K562 (cell line): ENCODE data around the gene GCKR. TPM values are rescaled to one million over a fixed set of nuclear protein-coding genes. Genes with fewer than 3 reads are reported as not detected.

Experiments
- ATF7 ChIP-seq: fragments of 450-650 bp; IDR thresholded peaks from 2 replicates; pipeline ENCODE4 v1.7.1; 2014; ENCODE audit warnings: mild to moderate bottlenecking, moderate library complexity
- CBX3 ChIP-seq, 2 experiments: IDR thresholded peaks; 1 replicate in 1 of 2; 2 replicates in 1 of 2; pipeline ENCODE4 v1.6.1; 2012; ENCODE audit warnings: inconsistent platforms in 2 of 2, low read length in 2 of 2, borderline replicate concordance in 1 of 2, control low read depth in 1 of 2
- DNMT1 ChIP-seq: fragments of 450-650 bp; IDR thresholded peaks from 2 replicates; pipeline ENCODE4 v1.6.1; 2016; ENCODE audit warnings: antibody characterized with exemption, mild to moderate bottlenecking
- KLF16 ChIP-seq: IDR thresholded peaks from 2 replicates; pipeline ENCODE4 v1.6.1; 2016; ENCODE audit warnings: antibody characterized with exemption
- LCOR ChIP-seq: sonication (generic); formaldehyde crosslinking; IDR thresholded peaks from 2 replicates; pipeline ENCODE4 v1.8.0; 2022; ENCODE audit warnings: mild to moderate bottlenecking, missing genetic modification reagents
- NBN ChIP-seq: fragments of 450-650 bp; IDR thresholded peaks from 2 replicates; pipeline ENCODE4 v1.6.1; 2016; ENCODE audit warnings: low read depth, mild to moderate bottlenecking
- NR3C1 ChIP-seq: sonication (generic); formaldehyde crosslinking; IDR thresholded peaks from 2 replicates; pipeline ENCODE4 v1.8.1; 2022; ENCODE audit warnings: missing genetic modification reagents
- PYGO2 ChIP-seq: fragments of 450-650 bp; IDR thresholded peaks from 2 replicates; pipeline ENCODE4 v1.6.1; 2016; ENCODE audit warnings: mild to moderate bottlenecking, missing genetic modification characterization, moderate library complexity, missing compliant biosample characterization
- RNF219 ChIP-seq: fragments of 250-450 bp; sonication (Bioruptor Pico); IDR thresholded peaks from 2 replicates; pipeline ENCODE4 v1.5.0; 2022; ENCODE audit warnings: mild to moderate bottlenecking
- RUNX1 ChIP-seq: sonication (generic); IDR thresholded peaks from 2 replicates; pipeline ENCODE4 v1.6.1; 2016; ENCODE audit warnings: antibody characterized with exemption, low read depth
- WHSC1 ChIP-seq: IDR thresholded peaks from one replicate; pipeline ENCODE4 v1.6.1; 2012; ENCODE audit warnings: low read length, control low read depth, inconsistent platforms
- ZBTB40 ChIP-seq, 2 experiments: fragments of 450-650 bp in 1 of 2; sonication (generic) in 1 of 2; formaldehyde crosslinking in 1 of 2; IDR thresholded peaks; 2 replicates each; pipeline versions ENCODE4 v1.7.1 to v1.9.0; 2016 to 2022; ENCODE audit warnings: inconsistent platforms in 1 of 2, mild to moderate bottlenecking in 1 of 2, missing genetic modification reagents in 1 of 2
- ZNF408 ChIP-seq: fragments of 250-450 bp; sonication (Bioruptor Pico); IDR thresholded peaks from 2 replicates; pipeline ENCODE4 v1.4.0; 2020; ENCODE audit warnings: low read depth, mild to moderate bottlenecking, moderate library complexity
- polyA plus RNA-seq, 8 experiments: library from polyadenylated mRNA; depleted of rRNA in 4 of 8; stranded (reverse) in 5 of 8; unstranded in 3 of 8; fragments of >200 nt; fragmentation: Nextera tagmentation in 2 of 8; fragmentation: Illumina TruSeq in 1 of 8; extraction: Ambion mirVana in 2 of 8; extraction: Trizol in 1 of 8; gene quantifications; 2 replicates each; pipeline versions ENCODE4 v1.2.1 to v1.2.3, GENCODE V29; 2011 to 2014; ENCODE audit warnings: inconsistent platforms in 1 of 8, missing spikeins in 1 of 8
- total RNA-seq, 7 experiments: library from RNA; depleted of rRNA in 6 of 7; stranded (reverse); fragments of >200 nt in 6 of 7; fragmentation: Illumina TruSeq in 2 of 7; extraction: Trizol in 2 of 7; gene quantifications; 2 replicates each; pipeline versions ENCODE4 v1.2.1 to v1.2.3, GENCODE V29; 2011 to 2021; ENCODE audit warnings: low replicate concordance in 1 of 7
- TF ChIP-seq, protein P1 (sequence below): fragments of 250-450 bp; sonication (Bioruptor Pico); IDR thresholded peaks from 2 replicates; pipeline ENCODE4 v1.4.0; 2020; ENCODE audit warnings: mild to moderate bottlenecking, moderate library complexity, borderline replicate concordance

Gene GCKR
- total and polyA plus RNA-seq, 9 of the 15 experiments (the other 6 are each of a cell fraction or from before 2014, with no cell fraction given): 0.28 to 0.79 (median 0.50) TPM; not detected in 1

DNA sequence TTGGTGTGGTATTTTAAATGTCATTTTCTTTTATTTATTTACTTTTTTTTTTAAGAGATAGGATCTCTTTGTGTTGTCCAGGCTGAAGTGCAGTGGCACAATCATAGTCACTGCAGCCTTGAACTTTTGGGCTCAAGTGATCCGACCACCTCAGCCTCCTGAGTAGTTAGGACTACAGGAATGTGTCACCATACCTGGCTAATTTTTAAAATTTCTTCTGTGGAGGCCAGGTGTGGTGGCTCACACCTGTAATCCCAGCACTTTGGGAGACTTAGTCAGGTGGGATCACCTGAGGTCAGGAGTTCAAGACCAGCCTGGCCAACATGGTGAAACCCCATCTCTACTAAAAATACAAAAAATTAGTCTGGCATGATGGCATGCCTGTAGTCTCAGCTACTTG is 52.7 kb downstream of the GCKR start (continued):
- TF ChIP-seq ZBTB40 (IDR thresholded peaks at IDR 0.05): no peak
- TF ChIP-seq ZBTB40 (CRISPR knock-in tag; IDR thresholded peaks at IDR 0.05): no peak
- TF ChIP-seq LCOR (CRISPR knock-in tag): no peak
- no peak for TF ChIP-seq RNF219 (CRISPR knock-in tag)
- TF ChIP-seq PYGO2: no peak
- TF ChIP-seq KLF16: no peak
- TF ChIP-seq WHSC1: no peak
- no peak for TF ChIP-seq CBX3 (IDR thresholded peaks at IDR 0.05; ENCODE audit: borderline replicate concordance in 1 of 2, low read length in 2 of 2)
- no peak for TF ChIP-seq RUNX1
- no peak for TF ChIP-seq NR3C1 (CRISPR knock-in tag)
- TF ChIP-seq ATF7: no peak
- no peak for TF ChIP-seq NBN
- no peak for TF ChIP-seq ZNF408 (CRISPR knock-in tag)
- no peak for TF ChIP-seq DNMT1
- TF ChIP-seq, protein P1, sequence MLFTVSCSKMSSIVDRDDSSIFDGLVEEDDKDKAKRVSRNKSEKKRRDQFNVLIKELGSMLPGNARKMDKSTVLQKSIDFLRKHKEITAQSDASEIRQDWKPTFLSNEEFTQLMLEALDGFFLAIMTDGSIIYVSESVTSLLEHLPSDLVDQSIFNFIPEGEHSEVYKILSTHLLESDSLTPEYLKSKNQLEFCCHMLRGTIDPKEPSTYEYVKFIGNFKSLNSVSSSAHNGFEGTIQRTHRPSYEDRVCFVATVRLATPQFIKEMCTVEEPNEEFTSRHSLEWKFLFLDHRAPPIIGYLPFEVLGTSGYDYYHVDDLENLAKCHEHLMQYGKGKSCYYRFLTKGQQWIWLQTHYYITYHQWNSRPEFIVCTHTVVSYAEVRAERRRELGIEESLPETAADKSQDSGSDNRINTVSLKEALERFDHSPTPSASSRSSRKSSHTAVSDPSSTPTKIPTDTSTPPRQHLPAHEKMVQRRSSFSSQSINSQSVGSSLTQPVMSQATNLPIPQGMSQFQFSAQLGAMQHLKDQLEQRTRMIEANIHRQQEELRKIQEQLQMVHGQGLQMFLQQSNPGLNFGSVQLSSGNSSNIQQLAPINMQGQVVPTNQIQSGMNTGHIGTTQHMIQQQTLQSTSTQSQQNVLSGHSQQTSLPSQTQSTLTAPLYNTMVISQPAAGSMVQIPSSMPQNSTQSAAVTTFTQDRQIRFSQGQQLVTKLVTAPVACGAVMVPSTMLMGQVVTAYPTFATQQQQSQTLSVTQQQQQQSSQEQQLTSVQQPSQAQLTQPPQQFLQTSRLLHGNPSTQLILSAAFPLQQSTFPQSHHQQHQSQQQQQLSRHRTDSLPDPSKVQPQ (CRISPR knock-in tag): no peak
